Measurements from ENCODE around the gene SLCO4A1. TPM values are rescaled to one million over a fixed set of nuclear protein-coding genes. Genes with fewer than 3 reads are reported as not detected.

The SLCO4A1 gene
- total and polyA plus RNA-seq, 7 donors, result 3.6 to 26.3 (median 5.7) TPM

DNA sequence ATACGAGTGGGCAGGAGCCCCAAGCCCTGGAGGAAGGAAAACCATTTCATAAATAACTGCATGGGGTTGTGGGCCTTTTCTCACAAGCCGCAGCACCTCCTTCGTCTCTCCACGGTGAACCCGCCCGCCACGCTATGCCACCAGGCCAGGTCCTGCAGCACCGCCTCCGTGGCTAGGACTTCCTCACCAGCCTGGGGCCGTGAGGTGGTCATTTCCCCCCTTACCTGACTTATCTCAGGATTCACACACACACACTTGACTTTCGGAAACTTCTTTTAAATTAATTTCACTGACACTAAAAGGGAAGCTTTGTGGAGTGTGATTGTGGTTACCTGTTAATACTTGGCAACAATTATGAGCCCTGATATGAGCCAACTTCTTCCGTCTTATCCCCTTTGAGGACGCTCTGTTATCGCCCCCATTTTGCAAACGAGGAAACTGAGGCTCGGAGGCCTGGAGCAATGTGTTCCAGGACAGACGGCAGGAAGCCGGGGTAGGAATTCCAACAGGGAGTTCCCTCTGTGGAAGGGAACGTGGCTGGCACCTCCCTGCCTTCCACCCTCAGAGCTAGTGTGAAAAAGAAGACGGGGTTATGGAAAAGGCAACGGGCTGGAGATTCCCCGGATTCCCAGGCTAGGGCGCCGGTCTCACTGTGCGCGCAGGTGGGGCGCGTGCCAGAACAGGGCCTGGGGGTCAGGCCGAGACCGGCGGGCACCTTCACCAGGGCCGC is 817 bp upstream of the SLCO4A1 start:
- H3K36me3 ChIP-seq, result no peaks in the 10 kb centered on the region
- TF ChIP-seq POLR2A (IDR thresholded peaks at IDR 0.05), result no peak
- TF ChIP-seq CTCF (IDR thresholded peaks at IDR 0.05), result no peak
- TF ChIP-seq POLR2AphosphoS5 (IDR thresholded peaks at IDR 0.05), result no peak
- H3K27ac ChIP-seq, result peak overlapping the region; percentile 48 to 56 (median 50)
- H3K9me3 ChIP-seq, result no peaks in the 10 kb centered on the region
- H3K27me3 ChIP-seq, result peaks cover 18 to 67% (median 39%) of the 10 kb centered on the region in 3 donors
- intact Hi-C loops (cut with DNase I), result no loop called here
- peaks cover 0 to 26% (median 25%) of the 10 kb centered on the region in 4 donors for H3K4me1 ChIP-seq
- 32 to 34% methylated on average over 32 of the region's 32 CpGs for WGBS, 2 donors
- H3K4me3 ChIP-seq, result peak overlapping the region; percentile 20 to 52 (median 46)
- DNase-seq, result no peak

DNA sequence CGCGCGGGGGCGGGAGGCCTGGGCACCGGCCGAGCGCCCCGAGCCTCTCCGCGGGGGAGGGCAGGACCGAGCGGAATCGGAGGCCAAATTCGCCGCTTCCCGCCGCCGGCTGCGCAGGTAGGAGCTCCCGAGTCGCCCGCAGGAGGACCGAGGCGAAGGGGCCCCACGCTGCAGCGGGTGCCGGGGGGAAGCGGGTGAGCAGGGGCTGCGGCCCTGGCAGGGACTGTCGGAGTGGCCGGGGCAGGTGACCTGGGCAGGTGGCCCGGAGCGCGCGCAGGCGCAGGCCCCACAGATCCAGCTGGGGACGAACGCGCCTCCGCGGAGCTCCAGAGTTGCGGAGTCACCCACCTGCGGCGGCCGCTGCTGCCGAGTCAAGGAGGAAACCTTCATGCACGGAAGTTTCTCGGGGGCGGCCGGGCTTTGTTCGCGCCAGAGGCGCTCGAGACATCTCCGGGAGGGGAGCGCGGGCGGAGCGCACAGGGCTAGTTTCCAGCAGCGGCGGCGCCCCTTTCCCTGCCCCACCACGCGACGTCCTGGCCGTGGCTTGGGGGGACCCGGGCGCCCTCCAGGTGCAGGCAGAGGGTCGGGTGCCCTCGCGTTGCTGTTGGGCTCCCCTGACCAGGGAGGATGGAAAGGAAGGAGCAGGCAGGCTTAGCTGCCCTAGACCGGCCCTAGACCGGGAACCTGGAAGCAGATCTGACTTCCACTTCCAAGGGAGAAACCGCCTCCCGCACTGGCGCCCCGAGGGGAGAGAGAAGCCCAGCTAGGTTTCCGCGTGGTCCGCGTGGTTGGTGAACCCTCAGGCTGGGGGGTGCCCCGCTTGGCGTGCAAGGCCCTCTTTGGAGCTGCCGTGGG is 590 bp downstream of the SLCO4A1 start:
- TF ChIP-seq POLR2A (IDR thresholded peaks at IDR 0.05) (no peak), CTCF (IDR thresholded peaks at IDR 0.05) (no peak), POLR2AphosphoS5 (IDR thresholded peaks at IDR 0.05) (no peak), EP300 (IDR thresholded peaks at IDR 0.05) (no peak)
- Histone ChIP-seq H3K4me1 (peaks cover 0 to 32% (median 25%) of the 10 kb centered on the region in 4 donors), H3K27ac (peak overlapping the region; percentile 32 to 69 (median 50)), H3K4me3 (peak overlapping the region; percentile 18 to 52 (median 46)), H3K36me3 (no peaks in the 10 kb centered on the region), H3K27me3 (peaks cover 18 to 70% (median 39%) of the 10 kb centered on the region in 3 donors), H3K9me3 (no peaks in the 10 kb centered on the region)
- intact Hi-C loops (cut with DNase I), result no loop called here
- no peak for DNase-seq
- WGBS, 2 donors, result 1 to 2% methylated on average over 84 of the region's 84 CpGs

GRCh38 chr20:62643521-62644043 is 1.3 kb downstream of the SLCO4A1 start:
- Histone ChIP-seq H3K4me3 (peak overlapping the region; percentile 18 to 52 (median 46)), H3K27ac (peak overlapping the region in 3 of 4 donors; percentile 48 to 69 (median 53)), H3K36me3 (no peaks in the 10 kb centered on the region), H3K27me3 (peaks cover 18 to 67% (median 39%) of the 10 kb centered on the region in 3 donors), H3K4me1 (peaks cover 0 to 32% (median 25%) of the 10 kb centered on the region in 4 donors), H3K9me3 (no peaks in the 10 kb centered on the region)
- TF ChIP-seq POLR2A (IDR thresholded peaks at IDR 0.05) (no peak), EP300 (IDR thresholded peaks at IDR 0.05) (no peak)
- WGBS, 2 donors, result 16 to 53% methylated on average over 14 of the region's 14 CpGs
- intact Hi-C loops (cut with DNase I), result no loop called here
- no peak for DNase-seq

DNA sequence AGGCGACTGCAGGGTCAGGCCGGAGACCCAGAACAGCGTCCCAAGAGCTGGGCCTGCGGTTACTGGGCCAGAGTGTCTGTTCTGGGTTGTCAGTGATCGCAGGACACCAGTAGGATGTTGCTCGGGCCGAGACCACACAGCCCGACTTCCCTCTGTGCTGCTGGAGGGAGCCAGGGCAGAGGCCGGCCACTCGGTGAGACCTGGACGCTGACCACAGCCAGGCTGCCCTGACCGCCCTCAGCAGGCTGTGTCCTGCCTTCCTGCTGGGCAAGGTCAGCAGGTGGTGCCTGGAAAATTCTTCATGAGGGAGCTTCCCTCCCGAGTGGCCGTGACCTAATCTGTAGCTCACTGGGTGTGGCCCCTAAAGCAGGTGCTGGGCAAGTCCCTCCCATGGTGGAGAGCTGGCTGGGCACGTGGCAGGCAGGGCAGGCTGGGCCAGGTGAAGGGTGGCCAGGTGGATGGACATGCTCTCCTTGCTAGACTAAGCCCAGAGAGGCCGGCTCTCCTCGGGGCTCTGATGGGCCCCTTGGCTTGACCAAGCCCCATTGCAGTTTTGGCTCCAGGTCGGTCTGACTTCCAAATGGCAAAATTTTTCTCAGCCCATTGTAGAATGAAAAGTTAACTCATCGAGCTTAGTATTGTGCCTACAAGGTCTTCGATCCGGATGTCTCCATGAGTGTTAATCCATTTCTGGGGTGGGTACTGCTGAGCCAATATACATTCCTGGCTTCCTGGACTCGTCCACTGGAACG is 1.9 kb downstream of the SLCO4A1 start:
- DNase-seq, result no peak
- Histone ChIP-seq H3K4me1 (peaks cover 0 to 32% (median 25%) of the 10 kb centered on the region in 4 donors), H3K27me3 (peaks cover 18 to 67% (median 39%) of the 10 kb centered on the region in 3 donors), H3K36me3 (no peaks in the 10 kb centered on the region), H3K27ac (peak overlapping the region in 3 of 4 donors; percentile 31 to 53 (median 48)), H3K9me3 (no peaks in the 10 kb centered on the region), H3K4me3 (peak overlapping the region in 3 of 4 donors; percentile 42 to 52 (median 49))
- TF ChIP-seq CTCF (IDR thresholded peaks at IDR 0.05) (no peak), POLR2A (IDR thresholded peaks at IDR 0.05) (peak in 1 of 2 donors; percentile 27)
- intact Hi-C loops (cut with DNase I), result no loop called here
- WGBS, 2 donors, result 42 to 81% methylated on average over 23 of the region's 23 CpGs

Data from sigmoid colon (tissue), 7 donors.